GM19328 (cell line): ENCODE data around the gene HNRNPR.
"Not testable (repeated sequence)": the region's sequence is repeated elsewhere in the genome, so short reads cannot be mapped to it uniquely, and the experiment has no call there.

Experiments used
- ATAC-seq: cut with Tn5 transposase; IDR thresholded peaks from one replicate; pipeline ENCODE4 v1.9.1; 2021; ENCODE audit warnings: mild to moderate bottlenecking, moderate library complexity; ENCODE audit not compliant: unreplicated experiment

HNRNPR gene

GRCh38 chr1:23344111-23344986 is at the start of gene HNRNPR:
TSS of gene HNRNPR (minus strand) at chr1:23344284. CDS start at chr1:23341008, 3,276 bp downstream.
- ATAC-seq: peak; percentile 97

- no peak for ATAC-seq
Measured at GRCh38 chr1:23393706-23394105, 49.6 kb upstream of the HNRNPR start.

GRCh38 chr1:23392125-23392855 is 48.2 kb upstream of the HNRNPR start:
- no peak for ATAC-seq

- no peak for ATAC-seq
Measured at GRCh38 chr1:23389837-23390321, 45.8 kb upstream of the HNRNPR start.

- ATAC-seq: no peak
Measured at GRCh38 chr1:23387494-23387893, 43.4 kb upstream of the HNRNPR start.

- no peak for ATAC-seq
Measured at GRCh38 chr1:23385119-23385621, 41.1 kb upstream of the HNRNPR start.

GRCh38 chr1:23384312-23385058 is 40.4 kb upstream of the HNRNPR start:
- ATAC-seq: no peak

GRCh38 chr1:23383577-23384311 is 39.7 kb upstream of the HNRNPR start:
- no peak for ATAC-seq

GRCh38 chr1:23381233-23381885 is 37.3 kb upstream of the HNRNPR start:
- ATAC-seq: no peak

- ATAC-seq: no peak
Measured at GRCh38 chr1:23380719-23381118, 36.6 kb upstream of the HNRNPR start.

- ATAC-seq: not testable (repeated sequence)
Measured at GRCh38 chr1:23380236-23380635, 36.2 kb upstream of the HNRNPR start.

GRCh38 chr1:23376890-23377811 is 33.1 kb upstream of the HNRNPR start:
- ATAC-seq: no peak

GRCh38 chr1:23374079-23374735 is 30.1 kb upstream of the HNRNPR start:
- not testable (repeated sequence) for ATAC-seq

GRCh38 chr1:23371987-23372880 is 28.1 kb upstream of the HNRNPR start:
- ATAC-seq: no peak

GRCh38 chr1:23370709-23371584 is 26.9 kb upstream of the HNRNPR start:
- no peak for ATAC-seq

- ATAC-seq: no peak
Measured at GRCh38 chr1:23370330-23370708, 26.2 kb upstream of the HNRNPR start.
